Trophoblast cell (in vitro differentiated cells and primary cell): ENCODE measurements around the gene KCNJ18.
"Not testable (repeated sequence)": the region's sequence is repeated elsewhere in the genome, so short reads cannot be mapped to it uniquely, and the experiment has no call there.

ENCODE experiments used
- DNase-seq, 2 donors: peaks; one replicate each; pipeline ENCODE4 v3.0.0-alpha.2; 2016
- H2AFZ ChIP-seq: 2 replicates; pipeline ENCODE4 v1.6.1; 2013; ENCODE audit warnings: low read length, moderate library complexity, mild to moderate bottlenecking; ENCODE audit not compliant: insufficient read depth, poor library complexity
- H2AK5ac ChIP-seq: 2 replicates; pipeline ENCODE4 v1.6.1; 2013; ENCODE audit warnings: mild to moderate bottlenecking, low read length
- H2BK120ac ChIP-seq: 2 replicates; pipeline ENCODE4 v1.6.1; 2013; ENCODE audit warnings: low read length, mild to moderate bottlenecking, moderate library complexity; ENCODE audit not compliant: insufficient read depth, poor library complexity
- H2BK12ac ChIP-seq: 2 replicates; pipeline ENCODE4 v1.6.1; 2013; ENCODE audit warnings: mild to moderate bottlenecking, low read length, moderate library complexity
- H2BK5ac ChIP-seq: 2 replicates; pipeline ENCODE4 v1.6.1; 2013; ENCODE audit warnings: low read length, low read depth, moderate library complexity, mild to moderate bottlenecking; ENCODE audit not compliant: poor library complexity
- H3K14ac ChIP-seq: 2 replicates; pipeline ENCODE4 v1.6.1; 2013; ENCODE audit warnings: mild to moderate bottlenecking, low read length
- H3K18ac ChIP-seq: 2 replicates; pipeline ENCODE4 v1.6.1; 2013; ENCODE audit warnings: mild to moderate bottlenecking, low read length
- H3K23ac ChIP-seq: 2 replicates; pipeline ENCODE4 v1.6.1; 2013; ENCODE audit warnings: low read length
- H3K27ac ChIP-seq: 2 replicates; pipeline ENCODE4 v1.5.1; 2013; ENCODE audit warnings: low read depth, mild to moderate bottlenecking, inconsistent platforms, low read length, moderate library complexity
- H3K27me3 ChIP-seq: 2 replicates; pipeline ENCODE4 v1.6.1; 2013; ENCODE audit warnings: inconsistent platforms, mild to moderate bottlenecking, low read length, moderate library complexity; ENCODE audit not compliant: insufficient read depth
- H3K36me3 ChIP-seq, 2 experiments: 1 replicate in 1 of 2; 2 replicates in 1 of 2; pipeline ENCODE4 v1.6.1; 2013; ENCODE audit warnings: low read length in 2 of 2, mild to moderate bottlenecking in 2 of 2, moderate library complexity in 1 of 2; ENCODE audit not compliant: insufficient read depth in 2 of 2, control insufficient read depth in 1 of 2
- H3K4ac ChIP-seq: 2 replicates; pipeline ENCODE4 v1.6.1; 2013; ENCODE audit warnings: low read depth, mild to moderate bottlenecking, low read length, moderate library complexity
- H3K4me1 ChIP-seq, 2 experiments: 1 replicate in 1 of 2; 2 replicates in 1 of 2; pipeline ENCODE4 v1.6.1; 2013; ENCODE audit warnings: low read length in 2 of 2, mild to moderate bottlenecking in 2 of 2, moderate library complexity in 1 of 2; ENCODE audit not compliant: insufficient read depth in 2 of 2, control insufficient read depth in 1 of 2
- H3K4me2 ChIP-seq: 2 replicates; pipeline ENCODE4 v1.6.1; 2013; ENCODE audit warnings: inconsistent platforms, mild to moderate bottlenecking, low read length, moderate library complexity
- H3K4me3 ChIP-seq: 2 replicates; pipeline ENCODE4 v1.5.1; 2013; ENCODE audit warnings: mild to moderate bottlenecking, low read depth, low read length, inconsistent platforms
- H3K79me1 ChIP-seq: one replicate; pipeline ENCODE4 v1.6.1; 2013; ENCODE audit warnings: low read length
- H3K79me2 ChIP-seq: 2 replicates; pipeline ENCODE4 v1.6.1; 2013; ENCODE audit warnings: low read length, mild to moderate bottlenecking; ENCODE audit not compliant: control insufficient read depth, insufficient read depth, poor library complexity
- H3K9ac ChIP-seq: 2 replicates; pipeline ENCODE4 v1.6.1; 2013; ENCODE audit warnings: mild to moderate bottlenecking, low read length
- H3K9me3 ChIP-seq: 2 replicates; pipeline ENCODE4 v1.6.1; 2013; ENCODE audit warnings: low read depth, mild to moderate bottlenecking, control low read depth, inconsistent platforms, low read length; ENCODE audit not compliant: insufficient read depth
- H4K12ac ChIP-seq: 2 replicates; pipeline ENCODE4 v1.6.1; 2013; ENCODE audit warnings: low read depth, mild to moderate bottlenecking, low read length, moderate library complexity
- H4K8ac ChIP-seq: 2 replicates; pipeline ENCODE4 v1.6.1; 2013; ENCODE audit warnings: low read depth, mild to moderate bottlenecking, low read length, moderate library complexity
- H4K91ac ChIP-seq: one replicate; pipeline ENCODE4 v1.6.1; 2013; ENCODE audit warnings: low read depth, mild to moderate bottlenecking, low read length, moderate library complexity
- WGBS: extraction: QIAGEN DNeasy Blood & Tissue Kit; methylation state at CpG from one replicate; pipeline ENCODE4 v1.1.7; 2013; ENCODE audit warnings: missing lambda C conversion rate; ENCODE audit not compliant: insufficient read length, insufficient coverage; ENCODE audit errors: extremely low coverage; 5-methylcytosine and 5-hydroxymethylcytosine counted together

The KCNJ18 gene

DNA sequence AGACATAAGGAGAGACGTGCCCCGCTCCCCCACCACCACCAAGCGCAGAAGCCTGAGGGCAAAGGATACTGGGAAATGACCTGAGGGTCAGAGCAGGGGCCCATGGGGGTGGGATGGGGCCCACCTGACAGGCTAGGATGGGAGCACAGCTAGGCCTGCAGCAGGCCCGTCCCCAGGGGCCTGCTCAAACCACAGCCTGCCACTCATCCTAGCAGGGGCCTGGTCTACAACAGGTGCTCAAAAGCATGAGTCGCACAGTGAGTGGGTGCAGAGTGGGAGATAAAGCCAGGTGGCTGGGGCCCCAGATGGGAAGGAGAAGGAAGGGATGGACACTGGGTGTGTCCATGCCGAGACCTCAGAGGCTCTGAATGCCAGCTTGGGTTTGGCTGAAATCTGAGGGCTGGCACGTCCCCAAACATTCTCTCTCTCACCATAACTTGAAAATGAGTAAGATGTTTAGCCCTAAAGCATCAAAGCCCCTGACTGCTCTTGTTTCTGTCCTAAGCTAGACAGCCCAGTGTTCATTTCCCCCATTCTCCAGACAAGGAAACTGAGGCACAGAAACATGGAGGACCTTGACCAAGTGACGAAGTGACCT lies 46.7 kb downstream of the KCNJ18 start:
- not testable (repeated sequence) for H3K14ac ChIP-seq, H2BK120ac ChIP-seq, H4K8ac ChIP-seq, H2AK5ac ChIP-seq, H3K4me3 ChIP-seq, H3K79me1 ChIP-seq, H3K18ac ChIP-seq, H3K9ac ChIP-seq, H3K4ac ChIP-seq, H3K27ac ChIP-seq, H2BK12ac ChIP-seq, H4K91ac ChIP-seq, H3K36me3 ChIP-seq, H3K79me2 ChIP-seq, H2AFZ ChIP-seq, H4K12ac ChIP-seq, H2BK5ac ChIP-seq, H3K27me3 ChIP-seq, H3K4me1 ChIP-seq, H3K4me2 ChIP-seq, DNase-seq, H3K23ac ChIP-seq
- WGBS = no CpG with 5 or more reads among the region's 8 CpGs
- peaks cover 18% of the 10 kb centered on the region for H3K9me3 ChIP-seq

DNA sequence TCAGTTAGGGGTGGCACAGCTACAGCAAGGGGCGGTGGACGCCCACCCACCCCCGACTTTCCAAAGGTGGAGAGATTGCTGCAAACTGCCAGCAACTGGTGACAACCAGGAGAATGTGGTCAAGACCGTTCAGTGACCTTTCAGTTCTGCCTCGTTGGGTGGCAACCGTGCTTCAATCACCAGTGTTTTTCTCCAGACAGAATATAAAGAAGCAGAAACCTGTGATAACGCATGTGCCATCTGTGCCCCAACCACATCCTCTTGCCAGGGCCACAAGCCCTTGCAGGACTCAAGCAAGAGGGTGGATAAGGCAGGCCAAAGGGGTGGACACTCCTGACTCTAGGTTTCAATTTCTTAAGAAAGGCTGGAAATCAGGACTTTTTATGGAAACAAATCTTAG lies 47.2 kb downstream of the KCNJ18 start:
- not testable (repeated sequence) for H3K23ac ChIP-seq, H3K79me2 ChIP-seq, H3K4me2 ChIP-seq, H4K12ac ChIP-seq, H4K8ac ChIP-seq, DNase-seq, H2AFZ ChIP-seq, H3K18ac ChIP-seq, H2BK120ac ChIP-seq, H3K27me3 ChIP-seq, H2BK12ac ChIP-seq, H4K91ac ChIP-seq, H3K14ac ChIP-seq, H3K4ac ChIP-seq, H3K79me1 ChIP-seq, H3K36me3 ChIP-seq, H2BK5ac ChIP-seq, H2AK5ac ChIP-seq, H3K4me1 ChIP-seq, H3K4me3 ChIP-seq, H3K27ac ChIP-seq, H3K9ac ChIP-seq
- no CpG with 5 or more reads among the region's 7 CpGs for WGBS
- H3K9me3 ChIP-seq = peaks cover 17% of the 10 kb centered on the region

DNA sequence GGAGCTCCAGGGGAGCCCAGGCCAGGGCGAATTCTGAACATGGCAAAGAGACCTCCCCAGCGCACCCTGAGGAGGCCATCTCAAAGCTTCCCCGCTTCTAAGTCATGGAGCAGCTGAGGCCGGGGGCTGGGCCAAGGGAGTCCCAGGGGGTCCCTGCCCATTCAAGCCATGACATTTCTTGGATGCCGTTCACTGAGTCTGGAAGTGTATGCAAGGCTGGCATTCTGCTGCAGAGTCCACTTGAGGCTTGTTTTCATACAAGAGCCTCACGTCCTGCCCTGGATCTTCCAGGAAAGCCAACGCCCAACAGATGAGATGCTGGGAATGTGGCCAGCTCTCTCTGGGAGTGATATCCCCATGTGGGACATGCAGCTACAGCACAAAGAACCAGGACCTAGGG lies 48.5 kb downstream of the KCNJ18 start:
- no CpG with 5 or more reads among the region's 7 CpGs for WGBS
- DNase-seq, H4K8ac ChIP-seq: not testable (repeated sequence)

GRCh38 chr17:21741520-21741919 lies 49.2 kb downstream of the KCNJ18 start:
- not testable (repeated sequence) for H2BK12ac ChIP-seq, H3K79me2 ChIP-seq, H3K9ac ChIP-seq, H4K91ac ChIP-seq, H3K4me1 ChIP-seq, H3K4ac ChIP-seq, H3K14ac ChIP-seq, H2BK5ac ChIP-seq, H3K4me3 ChIP-seq, H3K27me3 ChIP-seq, H3K36me3 ChIP-seq, H2AFZ ChIP-seq, H3K4me2 ChIP-seq, H2BK120ac ChIP-seq, H3K27ac ChIP-seq, H4K12ac ChIP-seq, H3K23ac ChIP-seq, H4K8ac ChIP-seq, H2AK5ac ChIP-seq, H3K18ac ChIP-seq, H3K79me1 ChIP-seq, DNase-seq
- WGBS = no CpG with 5 or more reads among the region's 6 CpGs
- H3K9me3 ChIP-seq = peaks cover 23% of the 10 kb centered on the region

More for the DNA sequence above, 48.5 kb downstream of the KCNJ18 start:
- H4K12ac ChIP-seq, H3K18ac ChIP-seq, H3K27me3 ChIP-seq, H3K79me1 ChIP-seq, H4K91ac ChIP-seq, H3K4me3 ChIP-seq, H2BK120ac ChIP-seq, H2BK12ac ChIP-seq, H3K4me1 ChIP-seq, H3K23ac ChIP-seq, H3K4ac ChIP-seq, H2BK5ac ChIP-seq, H3K79me2 ChIP-seq, H3K14ac ChIP-seq, H2AFZ ChIP-seq, H3K9ac ChIP-seq, H3K4me2 ChIP-seq, H3K27ac ChIP-seq, H2AK5ac ChIP-seq, H3K36me3 ChIP-seq: not testable (repeated sequence)
- peaks cover 19% of the 10 kb centered on the region for H3K9me3 ChIP-seq
